HG03520 (cell line): ENCODE data around the gene CTDSPL.
A peak's percentile ranks its signal among the peaks of the same experiment; 100 is the strongest.
"Not testable (repeated sequence)": the region's sequence is repeated elsewhere in the genome, so short reads cannot be mapped to it uniquely, and the experiment has no call there.

ENCODE experiments used
- ATAC-seq: cut with Tn5 transposase; IDR thresholded peaks from one replicate; pipeline ENCODE4 v1.9.1; 2021; ENCODE audit warnings: mild to moderate bottlenecking, moderate library complexity; ENCODE audit not compliant: unreplicated experiment

CTDSPL gene

GRCh38 chr3:37984051-37984450 lies 122.4 kb downstream of the CTDSPL start:
- no peak for ATAC-seq

GRCh38 chr3:37984596-37984995 lies 122.9 kb downstream of the CTDSPL start:
- no peak for ATAC-seq

- no peak for ATAC-seq
Observed at GRCh38 chr3:37985637-37986320, 124.1 kb downstream of the CTDSPL start.

- no peak for ATAC-seq
Observed at GRCh38 chr3:37986479-37987314, 125.0 kb downstream of the CTDSPL start.

GRCh38 chr3:37987315-37987697 lies 125.6 kb downstream of the CTDSPL start:
- no peak for ATAC-seq

- ATAC-seq = no peak
Observed at GRCh38 chr3:37987751-37988179, 126.1 kb downstream of the CTDSPL start.

GRCh38 chr3:37988376-37988775 lies 126.7 kb downstream of the CTDSPL start:
- not testable (repeated sequence) for ATAC-seq

GRCh38 chr3:37988931-37989525 lies 127.3 kb downstream of the CTDSPL start:
- no peak for ATAC-seq

- no peak for ATAC-seq
Observed at GRCh38 chr3:37989821-37990480, 128.3 kb downstream of the CTDSPL start.

- no peak for ATAC-seq
Observed at GRCh38 chr3:37990527-37990926, 128.8 kb downstream of the CTDSPL start, which contains the start of gene VILL. Gene VILL (plus strand): TSS chr3:37990786. CDS start chr3:37993673, 2,887 bp downstream.

- ATAC-seq = no peak
Observed at GRCh38 chr3:37991109-37991508, 129.4 kb downstream of the CTDSPL start.

GRCh38 chr3:37991823-37992222 lies 130.1 kb downstream of the CTDSPL start:
- ATAC-seq = no peak

GRCh38 chr3:37992271-37993066 lies 130.8 kb downstream of the CTDSPL start:
- no peak for ATAC-seq

- no peak for ATAC-seq
Observed at GRCh38 chr3:37993067-37993455, 131.4 kb downstream of the CTDSPL start.

GRCh38 chr3:37993460-37993819 lies 131.8 kb downstream of the CTDSPL start:
- no peak for ATAC-seq

- ATAC-seq = peak; percentile 46
Observed at GRCh38 chr3:37993820-37994638, 132.3 kb downstream of the CTDSPL start.

- ATAC-seq = no peak
Observed at GRCh38 chr3:37994639-37994972, 132.9 kb downstream of the CTDSPL start.

GRCh38 chr3:37995652-37996641 lies 134.3 kb downstream of the CTDSPL start:
- ATAC-seq = no peak
